Activated CD4-positive, alpha-beta T cell treated with anti-CD3 and anti-CD28 coated beads for 1 hour (primary cell): Measurements from ENCODE around the gene ITPRIP.

Experiments used
- DNase-seq: peaks from one replicate; pipeline ENCODE4 v3.0.0-alpha.2; 2020

The ITPRIP gene, protein sequence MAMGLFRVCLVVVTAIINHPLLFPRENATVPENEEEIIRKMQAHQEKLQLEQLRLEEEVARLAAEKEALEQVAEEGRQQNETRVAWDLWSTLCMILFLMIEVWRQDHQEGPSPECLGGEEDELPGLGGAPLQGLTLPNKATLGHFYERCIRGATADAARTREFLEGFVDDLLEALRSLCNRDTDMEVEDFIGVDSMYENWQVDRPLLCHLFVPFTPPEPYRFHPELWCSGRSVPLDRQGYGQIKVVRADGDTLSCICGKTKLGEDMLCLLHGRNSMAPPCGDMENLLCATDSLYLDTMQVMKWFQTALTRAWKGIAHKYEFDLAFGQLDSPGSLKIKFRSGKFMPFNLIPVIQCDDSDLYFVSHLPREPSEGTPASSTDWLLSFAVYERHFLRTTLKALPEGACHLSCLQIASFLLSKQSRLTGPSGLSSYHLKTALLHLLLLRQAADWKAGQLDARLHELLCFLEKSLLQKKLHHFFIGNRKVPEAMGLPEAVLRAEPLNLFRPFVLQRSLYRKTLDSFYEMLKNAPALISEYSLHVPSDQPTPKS

GRCh38 chr10:104337985-104338735 is at the start of gene ITPRIP:
ITPRIP (minus strand) TSS chr10:104338465; CDS start chr10:104316051, 22,414 bp downstream.
- DNase-seq, result peak; percentile 59

DNA sequence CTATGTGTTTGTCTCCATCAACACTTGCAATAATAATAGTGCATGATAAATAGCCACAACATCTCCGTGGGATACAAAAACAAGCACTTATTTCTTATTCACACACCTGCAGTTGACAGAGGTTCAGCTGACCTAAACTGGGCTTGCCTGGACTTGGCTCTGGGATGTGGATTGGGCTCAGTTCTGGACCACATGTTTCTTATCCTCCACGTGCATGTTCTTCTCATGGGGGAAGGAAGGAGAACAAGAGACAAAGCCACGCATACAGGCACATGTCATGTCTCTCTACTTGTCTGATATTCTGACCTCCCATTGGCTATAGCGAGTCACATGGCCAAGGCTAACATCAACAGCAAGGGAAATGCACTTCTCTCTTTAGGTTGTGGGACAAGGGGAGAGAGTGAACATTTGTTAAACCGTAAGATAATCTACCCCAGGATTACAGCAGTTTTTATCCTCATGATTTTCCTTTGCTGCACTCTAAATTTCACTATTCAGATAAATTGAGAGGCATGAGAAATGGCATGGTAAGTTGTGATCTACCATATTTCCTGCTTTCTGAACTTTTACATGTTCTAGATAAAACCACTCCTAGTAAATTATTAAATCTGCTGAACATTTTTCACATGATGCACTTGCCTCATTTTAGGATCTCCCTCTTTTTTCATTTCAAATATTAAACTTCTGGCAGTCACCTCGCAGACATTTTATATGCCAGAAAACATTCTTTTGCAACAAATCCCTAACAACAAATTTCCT is 49.0 kb upstream of the ITPRIP start:
- no peak for DNase-seq

DNA sequence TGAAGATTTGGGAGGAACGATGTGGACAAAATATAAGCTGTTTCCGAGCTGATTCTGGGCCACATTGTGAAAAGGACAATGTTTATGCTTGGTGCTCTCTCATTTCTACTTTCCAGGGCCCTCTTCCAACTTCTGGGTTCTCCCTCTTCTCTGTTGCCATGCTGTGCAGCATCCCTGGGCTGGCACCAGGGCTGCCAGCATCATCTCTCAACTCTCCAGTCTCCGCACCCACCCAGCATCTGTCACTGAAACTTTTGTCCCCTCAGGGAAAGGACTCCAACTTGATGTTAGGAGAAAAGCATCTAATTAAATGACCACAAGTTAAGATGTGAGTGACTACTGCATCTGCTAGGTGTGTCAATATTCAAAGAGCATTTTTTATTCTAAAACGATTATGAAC is 42.1 kb upstream of the ITPRIP start:
- no peak for DNase-seq

- DNase-seq, result no peak
These were observed 38.6 kb upstream of the ITPRIP start for GRCh38 chr10:104376784-104377300.

DNA sequence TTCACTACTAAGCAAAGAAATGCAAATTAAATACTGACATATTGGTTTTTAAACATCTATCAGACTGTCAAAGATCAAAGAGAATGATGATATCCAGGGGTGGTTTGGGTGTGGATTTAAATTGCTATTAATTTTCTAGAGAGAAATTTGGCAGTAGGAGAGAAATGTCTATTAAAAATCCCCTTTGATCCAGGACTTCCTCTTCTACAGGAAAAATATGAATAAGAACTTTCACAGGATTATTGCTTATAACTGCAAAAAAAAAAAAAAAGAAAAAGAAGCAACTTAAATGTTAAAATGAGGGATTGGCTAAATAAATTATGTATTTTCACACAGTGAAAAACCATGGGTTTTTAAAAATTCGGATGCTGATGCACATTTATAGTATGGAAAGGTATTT is 36.3 kb upstream of the ITPRIP start:
- no peak for DNase-seq

- DNase-seq, result no peak
These were observed 33.5 kb upstream of the ITPRIP start for GRCh38 chr10:104371753-104372152.

- DNase-seq, result no peak
These were observed 30.1 kb upstream of the ITPRIP start for GRCh38 chr10:104368381-104368780.

GRCh38 chr10:104367904-104368303 is 29.6 kb upstream of the ITPRIP start:
- DNase-seq, result no peak

- DNase-seq, result no peak
These were observed 21.5 kb upstream of the ITPRIP start for GRCh38 chr10:104359811-104360210.

DNA sequence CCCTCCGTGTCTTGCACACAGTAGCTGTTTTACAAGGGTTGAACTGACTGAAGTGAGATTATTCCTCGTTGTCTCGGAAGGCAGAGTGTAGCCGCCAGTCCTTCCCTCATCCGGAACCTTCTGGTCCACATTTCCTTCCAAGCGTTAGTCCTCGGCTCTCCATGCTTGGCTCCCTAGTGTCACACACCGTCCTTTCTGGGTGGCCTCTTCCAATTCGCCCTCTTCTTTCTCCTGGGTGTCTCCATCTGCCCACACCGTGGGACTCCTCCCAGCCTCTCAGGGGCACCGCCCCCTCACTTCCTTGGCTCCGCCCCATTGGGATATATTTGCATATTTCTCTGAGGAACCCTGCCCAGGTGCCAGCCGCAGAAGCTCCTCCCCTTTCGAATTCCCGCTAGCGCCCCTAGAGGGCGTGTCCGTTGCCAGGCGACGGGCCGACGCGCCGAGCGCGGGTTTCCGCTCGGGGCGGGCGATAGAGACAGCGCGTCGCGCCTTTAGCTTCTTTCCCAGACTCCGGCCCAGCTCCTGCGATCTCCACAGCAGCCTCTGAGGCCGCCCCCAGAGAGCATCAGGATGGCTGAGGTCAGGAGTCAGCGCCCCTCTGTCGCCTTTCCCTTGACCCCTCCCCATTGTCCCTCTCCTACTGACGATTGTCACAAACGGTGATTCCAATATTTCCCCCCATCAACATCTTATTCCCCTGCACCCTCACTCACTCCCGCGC is 15.2 kb upstream of the ITPRIP start, which contains the start of gene CFAP58:
Gene CFAP58, plus strand, starts transcription at position 509 of the 724 bp plus-strand sequence. Its CDS starts 65 bp downstream, at position 574.
- DNase-seq, result peak; percentile 86

- no peak for DNase-seq
These were observed 13.7 kb upstream of the ITPRIP start for GRCh38 chr10:104351919-104352318.

GRCh38 chr10:104351061-104351702 is 12.9 kb upstream of the ITPRIP start:
- no peak for DNase-seq

DNA sequence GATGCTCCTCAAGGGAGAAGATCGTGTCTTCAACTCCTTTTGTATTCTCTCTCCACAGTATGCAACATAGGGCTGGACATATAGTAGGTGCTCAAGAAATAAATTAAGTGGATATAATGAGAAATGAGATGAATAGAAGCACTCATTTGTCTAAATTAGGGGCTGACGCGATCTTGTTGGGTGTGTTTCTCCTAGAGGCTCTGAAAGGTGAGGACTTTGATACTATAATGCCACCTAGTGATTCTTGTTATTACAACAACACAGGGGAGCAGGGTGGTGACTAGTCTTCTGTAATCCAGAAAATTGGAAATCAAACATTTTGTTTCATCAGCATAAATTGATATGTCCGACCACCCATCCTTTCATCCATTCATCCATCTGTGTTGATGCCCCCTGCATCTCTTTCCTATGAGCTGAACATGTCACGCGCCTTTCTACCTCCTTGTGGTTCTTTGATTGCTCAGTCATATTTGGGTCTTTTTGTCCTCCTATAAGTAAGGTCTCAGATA is 11.9 kb upstream of the ITPRIP start:
- no peak for DNase-seq

GRCh38 chr10:104349623-104350126 is 11.4 kb upstream of the ITPRIP start:
- no peak for DNase-seq

- DNase-seq, result no peak
These were observed 10.3 kb upstream of the ITPRIP start for GRCh38 chr10:104348601-104349000.

DNA sequence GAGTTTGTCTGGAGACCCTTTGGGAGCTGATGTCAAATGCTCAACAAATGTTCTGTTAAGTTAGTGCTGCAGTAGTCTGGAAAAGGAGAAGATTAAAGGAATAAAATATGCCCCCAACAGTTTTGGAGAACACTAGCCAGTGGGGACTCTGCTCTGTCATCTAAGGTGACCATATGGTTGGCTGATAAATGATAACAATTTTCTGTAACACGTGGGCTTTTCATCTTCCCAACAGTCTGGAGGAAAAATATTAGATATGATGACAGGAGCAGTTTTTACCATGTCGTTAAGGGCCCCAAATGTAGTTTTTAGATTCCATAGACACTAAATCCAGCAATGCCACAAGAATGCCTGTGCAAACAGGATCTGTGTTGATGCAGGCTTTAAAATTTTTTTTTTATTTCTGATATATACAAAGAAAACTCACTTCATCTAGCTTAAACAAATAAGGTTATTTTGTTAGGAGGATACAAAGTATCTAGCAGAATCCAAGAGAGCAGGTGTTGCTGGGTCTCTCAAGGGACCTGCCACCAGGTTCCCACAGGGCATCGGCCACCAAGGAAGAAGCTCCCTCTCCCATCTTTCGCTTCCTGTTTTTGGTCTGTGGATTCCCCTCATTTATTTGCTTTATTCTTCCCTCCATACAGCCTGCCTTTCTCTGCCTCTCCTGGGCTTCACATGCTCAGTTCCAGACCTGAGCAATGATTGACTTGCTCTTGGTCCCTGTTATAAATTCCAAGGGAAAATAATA is 9.2 kb upstream of the ITPRIP start:
- no peak for DNase-seq

GRCh38 chr10:104345941-104346340 is 7.7 kb upstream of the ITPRIP start:
- DNase-seq, result no peak

- DNase-seq, result no peak
These were observed 7.2 kb upstream of the ITPRIP start for GRCh38 chr10:104345515-104345914.

DNA sequence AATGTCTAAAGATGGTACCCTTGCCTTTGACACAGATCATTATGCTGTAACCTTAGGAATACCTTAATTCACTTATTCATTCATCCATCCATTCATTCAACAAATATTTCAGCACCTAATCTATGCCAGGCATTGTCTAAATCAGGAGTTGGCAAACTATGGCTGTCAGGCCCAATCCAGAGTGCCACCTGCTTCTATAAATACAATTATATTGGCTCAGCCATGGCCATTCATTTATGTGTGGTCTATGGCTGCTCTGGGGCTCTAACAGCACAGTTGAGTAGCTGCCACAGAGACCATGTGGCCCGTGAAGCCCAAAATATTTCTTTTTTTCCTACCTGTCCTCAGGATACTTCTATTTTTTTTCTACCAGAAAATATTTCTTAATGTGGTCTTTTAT is 6.0 kb upstream of the ITPRIP start:
- DNase-seq, result no peak

DNA sequence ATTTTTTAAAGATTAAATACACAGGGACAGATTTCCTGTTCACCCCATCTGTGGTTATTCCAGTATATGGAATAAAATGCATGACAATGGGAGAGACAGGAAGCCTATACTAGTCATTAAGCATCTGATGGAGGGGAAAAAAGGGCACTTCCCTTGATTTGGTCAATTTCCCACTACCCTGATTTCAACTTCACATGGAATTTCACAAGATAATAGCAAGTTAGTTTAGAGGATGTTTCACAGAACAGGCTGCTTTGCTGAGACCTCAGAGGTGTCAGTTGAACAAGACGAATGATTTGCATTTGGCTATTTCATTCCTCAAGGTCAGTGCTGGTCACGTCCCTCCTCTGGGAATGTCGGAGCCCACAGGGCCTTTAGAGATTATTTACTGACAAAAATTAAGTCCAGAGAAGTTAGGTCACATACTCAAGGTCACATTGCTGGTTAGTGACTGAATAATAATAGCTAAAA is 4.7 kb upstream of the ITPRIP start:
- no peak for DNase-seq
